Naive thymus-derived CD4-positive, alpha-beta T cell (primary cell): ENCODE data around the gene ARMC5. TPM values are rescaled to one million over a fixed set of nuclear protein-coding genes. Genes with fewer than 3 reads are reported as not detected.
"Not testable (repeated sequence)": the region's sequence is repeated elsewhere in the genome, so short reads cannot be mapped to it uniquely, and the experiment has no call there.

Experiments used
- ATAC-seq: fragments of 150-1000 bp; cut with Tn5 transposase; 2 replicates; pipeline ENCODE4 v1.10.0; 2021; ENCODE audit warnings: mild to moderate bottlenecking, moderate library complexity
- CTCF ChIA-PET: fragments of 350-600 bp; sonication (Branson Sonifier 250); formaldehyde crosslinking; loops from one replicate; lab custom pipeline; 2021; ENCODE audit warnings: antibody characterized with exemption; lab: Charles Lee
- POLR2A ChIA-PET: fragments of 350-600 bp; sonication (Branson Sonifier 250); formaldehyde crosslinking; loops from one replicate; lab custom pipeline; 2021; ENCODE audit warnings: antibody characterized with exemption, inconsistent platforms; lab: Charles Lee
- DNase-seq, 9 donors: peaks; one replicate each; pipeline versions ENCODE4 v3.0.0 to v3.0.0-alpha.2; 2020 to 2022; ENCODE audit warnings: mixed read lengths in 1 of 9
- H3K27ac ChIP-seq: one replicate; pipeline ENCODE4 v1.7.0; 2013; ENCODE audit warnings: mild to moderate bottlenecking, low read depth, low read length, moderate library complexity
- H3K27me3 ChIP-seq, 2 donors: one replicate each; pipeline ENCODE4 v1.7.0; 2013; ENCODE audit warnings: low read length in 2 of 2, mild to moderate bottlenecking in 2 of 2, moderate library complexity in 2 of 2; ENCODE audit not compliant: control insufficient read depth in 2 of 2, insufficient read depth in 2 of 2
- H3K36me3 ChIP-seq, 3 experiments: 1 replicate in 2 of 3; 2 replicates in 1 of 3; pipeline ENCODE4 v1.7.0; 2013; ENCODE audit warnings: low read length in 3 of 3, mild to moderate bottlenecking in 3 of 3, moderate library complexity in 1 of 3; ENCODE audit not compliant: insufficient read depth in 3 of 3, control insufficient read depth in 2 of 3
- H3K4me1 ChIP-seq, 2 donors: one replicate each; pipeline ENCODE4 v1.7.0; 2013; ENCODE audit warnings: low read length in 2 of 2, mild to moderate bottlenecking in 2 of 2, moderate library complexity in 1 of 2; ENCODE audit not compliant: control insufficient read depth in 2 of 2, insufficient read depth in 2 of 2
- H3K4me3 ChIP-seq: 2 replicates; pipeline ENCODE4 v1.7.0; 2013; ENCODE audit warnings: mild to moderate bottlenecking, low read length
- H3K9me3 ChIP-seq, 3 experiments: 1 replicate in 2 of 3; 2 replicates in 1 of 3; pipeline ENCODE4 v1.7.0; 2013; ENCODE audit warnings: low read length in 3 of 3; ENCODE audit not compliant: control insufficient read depth in 2 of 3
- H3K27ac Mint-ChIP-seq, 9 donors: one replicate each; pipeline ENCODE4 v1.8.0; 2020 to 2022; ENCODE audit warnings: mixed read lengths in 9 of 9, mild to moderate bottlenecking in 8 of 9, moderate library complexity in 5 of 9, inconsistent platforms in 2 of 9
- H3K27me3 Mint-ChIP-seq, 5 donors: one replicate each; pipeline ENCODE4 v1.8.0; 2021 to 2022; ENCODE audit warnings: mixed read lengths in 5 of 5, mild to moderate bottlenecking in 1 of 5
- H3K36me3 Mint-ChIP-seq, 5 donors: one replicate each; pipeline ENCODE4 v1.8.0; 2020 to 2022; ENCODE audit warnings: mixed read lengths in 5 of 5, mild to moderate bottlenecking in 3 of 5, inconsistent platforms in 1 of 5
- H3K4me1 Mint-ChIP-seq, 7 donors: one replicate each; pipeline ENCODE4 v1.8.0; 2020 to 2022; ENCODE audit warnings: mixed read lengths in 7 of 7, mild to moderate bottlenecking in 3 of 7, inconsistent platforms in 1 of 7
- H3K4me3 Mint-ChIP-seq, 10 donors: one replicate each; pipeline ENCODE4 v1.8.0; 2020 to 2022; ENCODE audit warnings: mild to moderate bottlenecking in 10 of 10, mixed read lengths in 10 of 10, moderate library complexity in 6 of 10, inconsistent platforms in 2 of 10
- H3K9me3 Mint-ChIP-seq, 11 donors: one replicate each; pipeline ENCODE4 v1.8.0; 2020 to 2022; ENCODE audit warnings: mixed read lengths in 11 of 11, mild to moderate bottlenecking in 4 of 11, inconsistent platforms in 1 of 11, moderate library complexity in 1 of 11
- intact Hi-C, 2 donors: fragments of 100-400 bp; cut with micrococcal nuclease; formaldehyde crosslinking; loops; one replicate each; pipeline ENCODE4 v1.15.1; 2023
- polyA plus RNA-seq, 2 donors: library from polyadenylated mRNA; unstranded; fragments of 300-500 nt; fragmentation: Illumina TruSeq; gene quantifications; one replicate each; pipeline ENCODE4 v1.2.3, GENCODE V29; 2021
- total RNA-seq, 6 experiments: library from RNA in 5 of 6; stranded (reverse) in 5 of 6; gene quantifications; 1 replicate in 5 of 6; 2 replicates in 1 of 6; pipeline ENCODE4 v1.2.3 and lab custom pipeline; 2021 to 2026

ARMC5 gene
- total and polyA plus RNA-seq, 7 experiments from 2014 or later: 6.2 to 14.4 (median 11.5) TPM

GRCh38 chr16:31429796-31430195, 29.5 kb upstream of the ARMC5 start:
- no peak for ATAC-seq
- DNase-seq: no peak
- Mint-ChIP-seq H3K4me1 (peaks cover 0 to 14% (median 5%) of the 10 kb centered on the region in 7 donors), H3K27ac (no peak overlapping the region), H3K36me3 (no peaks in the 10 kb centered on the region), H3K4me3 (no peak overlapping the region), H3K27me3 (peaks cover 0 to 5% (median 0%) of the 10 kb centered on the region in 5 donors), H3K9me3 (no peaks in the 10 kb centered on the region)
- ChIA-PET CTCF (no interaction called here), POLR2A (no interaction called here)
- H3K4me1 ChIP-seq: no peaks in the 10 kb centered on the region
- no peak overlapping the region for H3K27ac ChIP-seq
- no peaks in the 10 kb centered on the region for H3K9me3 ChIP-seq
- intact Hi-C loops: no loop called here
- no peak overlapping the region for H3K4me3 ChIP-seq
- no peaks in the 10 kb centered on the region for H3K36me3 ChIP-seq
- H3K27me3 ChIP-seq: no peaks in the 10 kb centered on the region

GRCh38 chr16:31430380-31431052, 28.8 kb upstream of the ARMC5 start:
- H3K4me3 Mint-ChIP-seq: no peak overlapping the region
- intact Hi-C loops: no loop called here
- ATAC-seq (no peak), DNase-seq (no peak)
- no peaks in the 10 kb centered on the region for H3K27me3 ChIP-seq
- H3K4me1 Mint-ChIP-seq: peaks cover 0 to 12% (median 5%) of the 10 kb centered on the region in 7 donors
- no peak overlapping the region for H3K4me3 ChIP-seq
- ChIA-PET CTCF (no interaction called here), POLR2A (interaction anchor here (0.8 kb wide), 1 partner anchor 9 kb away, joined by 3 read pairs; no protein-coding TSS in a partner anchor)
- peaks cover 0 to 5% (median 0%) of the 10 kb centered on the region in 5 donors for H3K27me3 Mint-ChIP-seq
- peak overlapping the region in 2 of 9 donors; percentile 18 to 28 for H3K27ac Mint-ChIP-seq
- no peaks in the 10 kb centered on the region for H3K36me3 Mint-ChIP-seq
- H3K9me3 ChIP-seq: no peaks in the 10 kb centered on the region
- no peaks in the 10 kb centered on the region for H3K4me1 ChIP-seq
- H3K9me3 Mint-ChIP-seq: no peaks in the 10 kb centered on the region
- H3K27ac ChIP-seq: no peak overlapping the region
- no peaks in the 10 kb centered on the region for H3K36me3 ChIP-seq

- DNase-seq (no peak), ATAC-seq (no peak)
- Mint-ChIP-seq H3K27me3 (no peaks in the 10 kb centered on the region), H3K27ac (no peak overlapping the region), H3K36me3 (no peaks in the 10 kb centered on the region), H3K9me3 (no peaks in the 10 kb centered on the region), H3K4me1 (peaks cover 0 to 15% (median 0%) of the 10 kb centered on the region in 7 donors), H3K4me3 (no peak overlapping the region)
- Histone ChIP-seq H3K36me3 (no peaks in the 10 kb centered on the region), H3K27me3 (no peaks in the 10 kb centered on the region), H3K4me1 (no peaks in the 10 kb centered on the region), H3K4me3 (no peak overlapping the region), H3K27ac (no peak overlapping the region), H3K9me3 (no peaks in the 10 kb centered on the region)
- ChIA-PET POLR2A (no interaction called here), CTCF (no interaction called here)
- intact Hi-C loops: no loop called here
These were observed 23.7 kb upstream of the ARMC5 start for GRCh38 chr16:31435341-31436220.

- Histone ChIP-seq H3K4me1 (no peaks in the 10 kb centered on the region), H3K9me3 (no peaks in the 10 kb centered on the region), H3K27ac (no peak overlapping the region), H3K4me3 (no peak overlapping the region), H3K36me3 (no peaks in the 10 kb centered on the region), H3K27me3 (no peaks in the 10 kb centered on the region)
- H3K9me3 Mint-ChIP-seq: no peaks in the 10 kb centered on the region
- no peak overlapping the region for H3K4me3 Mint-ChIP-seq
- DNase-seq (no peak), ATAC-seq (no peak)
- ChIA-PET POLR2A (interaction anchor here (0.6 kb wide), 2 partner anchors 271 to 738 kb away, joined by 3 read pairs; partner anchors contain the start of gene SRCAP), CTCF (no interaction called here)
- H3K4me1 Mint-ChIP-seq: peaks cover 0 to 11% (median 0%) of the 10 kb centered on the region in 7 donors
- intact Hi-C loops: no loop called here
- H3K27ac Mint-ChIP-seq: no peak overlapping the region
- no peaks in the 10 kb centered on the region for H3K36me3 Mint-ChIP-seq
- H3K27me3 Mint-ChIP-seq: no peaks in the 10 kb centered on the region
These were observed 22.9 kb upstream of the ARMC5 start for GRCh38 chr16:31436221-31437045.

GRCh38 chr16:31438414-31438813, 20.9 kb upstream of the ARMC5 start:
- ChIA-PET POLR2A (no interaction called here), CTCF (no interaction called here)
- no peaks in the 10 kb centered on the region for H3K27me3 Mint-ChIP-seq
- H3K27ac Mint-ChIP-seq: peak overlapping the region in 1 of 9 donors; percentile 65
- no peak overlapping the region for H3K4me3 ChIP-seq
- no peak for DNase-seq
- no peak for ATAC-seq
- peaks cover 0 to 19% (median 9%) of the 10 kb centered on the region in 7 donors for H3K4me1 Mint-ChIP-seq
- H3K27ac ChIP-seq: no peak overlapping the region
- H3K36me3 Mint-ChIP-seq: no peaks in the 10 kb centered on the region
- no peaks in the 10 kb centered on the region for H3K4me1 ChIP-seq
- no peaks in the 10 kb centered on the region for H3K9me3 ChIP-seq
- no peak overlapping the region for H3K4me3 Mint-ChIP-seq
- intact Hi-C loops: no loop called here
- H3K36me3 ChIP-seq: no peaks in the 10 kb centered on the region
- no peaks in the 10 kb centered on the region for H3K27me3 ChIP-seq
- no peaks in the 10 kb centered on the region for H3K9me3 Mint-ChIP-seq

- H3K36me3 ChIP-seq, intact Hi-C loops, H3K27me3 ChIP-seq, H3K9me3 Mint-ChIP-seq, H3K27ac ChIP-seq, ATAC-seq, DNase-seq, H3K9me3 ChIP-seq, CTCF ChIA-PET, H3K4me3 ChIP-seq, H3K27me3 Mint-ChIP-seq, H3K4me1 ChIP-seq, H3K27ac Mint-ChIP-seq, H3K36me3 Mint-ChIP-seq, H3K4me3 Mint-ChIP-seq: not testable (repeated sequence)
- peaks cover 0 to 21% (median 9%) of the 10 kb centered on the region in 7 donors for H3K4me1 Mint-ChIP-seq
- POLR2A ChIA-PET: interaction anchor here (1.0 kb wide), 1 partner anchor 8 kb away, joined by 3 read pairs; no protein-coding TSS in a partner anchor
These were observed 20.3 kb upstream of the ARMC5 start for GRCh38 chr16:31439023-31439422.
